IPS DF 19.7 (cell line): ENCODE data around the gene DDX31.

ENCODE experiments used
- DNase-seq: peaks from one replicate; pipeline ENCODE4 v3.0.0-alpha.2; 2013; ENCODE audit warnings: low read depth, low spot score

Gene DDX31

GRCh38 chr9:132673355-132673754 lies 3.6 kb upstream of the DDX31 start:
- DNase-seq, result no peak

DNA sequence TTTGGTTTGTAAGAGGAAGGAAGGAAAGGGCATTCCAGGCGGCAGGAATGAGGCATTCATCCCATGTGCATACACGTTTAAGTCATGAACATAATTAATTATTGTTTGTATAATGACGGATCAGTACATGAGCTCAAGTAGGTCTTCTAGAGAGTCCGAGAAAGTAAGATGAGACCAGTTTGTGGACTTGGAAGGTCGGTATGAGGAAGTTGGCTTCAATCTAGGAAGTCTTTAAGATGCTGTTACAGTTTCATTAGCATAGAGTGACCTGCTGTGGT lies 2.6 kb upstream of the DDX31 start:
- DNase-seq, result no peak

- DNase-seq, result no peak
Observed at GRCh38 chr9:132671620-132672412, 2.0 kb upstream of the DDX31 start.

GRCh38 chr9:132670457-132671391 lies 941 bp upstream of the DDX31 start, which contains the start of gene GTF3C4:
TSS of gene GTF3C4 (plus strand) at chr9:132670464. CDS start at chr9:132670599, 135 bp downstream.
- no peak for DNase-seq

DNA sequence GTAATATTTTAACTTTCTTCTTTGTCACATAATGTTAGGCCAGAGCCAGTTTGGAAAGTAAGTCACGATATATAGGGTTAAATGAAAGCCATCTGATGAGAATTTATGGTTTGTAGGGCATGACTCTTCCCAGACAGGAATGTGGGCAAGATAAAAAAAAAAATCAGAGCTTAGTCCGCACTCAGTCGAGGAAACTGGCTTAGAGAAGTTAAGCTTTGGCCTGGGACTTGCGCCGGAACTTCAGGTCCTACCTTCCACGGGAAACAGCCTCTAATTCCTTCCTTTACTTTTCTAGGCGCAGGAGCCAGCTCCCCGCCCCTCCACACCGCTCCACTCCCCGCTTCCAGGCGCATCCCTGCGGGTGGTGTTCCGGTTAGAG lies 475 bp downstream of the DDX31 start:
- no peak for DNase-seq

GRCh38 chr9:132663851-132664250 lies 5.9 kb downstream of the DDX31 start:
- no peak for DNase-seq

- no peak for DNase-seq
Observed at GRCh38 chr9:132663117-132663516, 6.7 kb downstream of the DDX31 start.

- DNase-seq, result no peak
Observed at GRCh38 chr9:132662152-132662945, 7.4 kb downstream of the DDX31 start.

DNA sequence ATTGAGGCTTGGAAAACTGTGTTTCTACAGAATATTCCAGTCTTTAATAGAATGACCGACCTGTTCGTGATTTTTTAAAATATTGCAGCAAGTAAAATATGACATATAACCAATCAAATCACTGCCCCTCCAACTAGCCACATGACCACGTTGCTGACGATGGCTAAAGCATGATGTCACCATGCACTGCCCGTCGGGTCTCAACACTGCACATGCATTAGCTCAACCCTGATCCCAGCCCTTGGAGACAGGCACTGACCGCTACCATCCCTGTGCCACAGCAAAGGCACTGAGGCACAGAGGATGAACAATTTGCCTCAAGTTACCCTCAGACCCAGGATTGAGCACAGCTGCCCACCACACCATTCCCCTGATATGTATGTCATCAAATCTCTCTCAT lies 13.5 kb downstream of the DDX31 start:
- DNase-seq, result no peak

GRCh38 chr9:132651259-132651658 lies 18.5 kb downstream of the DDX31 start:
- DNase-seq, result no peak

GRCh38 chr9:132648685-132649084 lies 21.1 kb downstream of the DDX31 start:
- DNase-seq, result no peak

GRCh38 chr9:132648283-132648682 lies 21.5 kb downstream of the DDX31 start:
- DNase-seq, result no peak

- no peak for DNase-seq
Observed at GRCh38 chr9:132647806-132648205, 22.0 kb downstream of the DDX31 start.

GRCh38 chr9:132647355-132647754 lies 22.4 kb downstream of the DDX31 start:
- DNase-seq, result no peak

DNA sequence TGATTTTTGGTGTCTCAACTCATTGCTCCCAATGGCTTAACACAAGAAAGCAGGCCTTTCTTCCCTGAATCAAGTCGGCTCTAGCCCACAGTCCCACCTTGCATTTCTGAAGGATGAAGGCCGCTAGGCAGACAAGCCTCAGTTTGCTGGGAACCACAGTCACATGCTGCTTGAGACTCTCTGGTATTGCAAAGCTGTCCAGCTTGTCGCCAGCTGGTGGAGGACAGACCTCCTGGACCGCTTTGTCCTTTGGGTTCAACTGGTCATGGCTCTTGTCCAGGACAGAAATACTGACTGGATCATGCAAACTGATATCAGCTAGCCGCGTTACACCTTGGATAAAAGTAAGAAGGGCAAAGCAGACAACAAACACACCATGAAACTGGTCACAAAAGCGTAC lies 23.1 kb downstream of the DDX31 start:
- DNase-seq, result no peak

- no peak for DNase-seq
Observed at GRCh38 chr9:132645711-132646110, 24.1 kb downstream of the DDX31 start.

DNA sequence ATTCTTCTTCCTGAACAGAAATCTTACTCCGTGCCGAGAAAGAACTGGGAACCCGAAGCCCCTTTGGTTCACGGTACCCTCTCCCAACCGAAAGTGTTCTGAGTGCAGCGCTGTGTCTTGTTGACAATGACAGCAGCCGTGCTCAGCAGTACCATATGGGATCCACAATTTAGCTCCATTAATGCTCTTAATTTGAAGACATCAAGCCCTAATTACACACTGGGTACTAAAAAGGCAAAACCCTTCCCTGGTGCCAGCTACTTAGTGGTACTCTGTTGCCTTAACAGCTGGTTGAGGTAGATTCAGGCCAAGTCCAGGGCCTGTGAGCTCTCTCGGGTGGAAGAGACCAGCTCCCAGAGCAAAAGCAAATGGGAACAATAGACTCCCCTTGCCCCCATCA lies 24.5 kb downstream of the DDX31 start:
- no peak for DNase-seq

GRCh38 chr9:132644251-132644650 lies 25.5 kb downstream of the DDX31 start:
- no peak for DNase-seq

DNA sequence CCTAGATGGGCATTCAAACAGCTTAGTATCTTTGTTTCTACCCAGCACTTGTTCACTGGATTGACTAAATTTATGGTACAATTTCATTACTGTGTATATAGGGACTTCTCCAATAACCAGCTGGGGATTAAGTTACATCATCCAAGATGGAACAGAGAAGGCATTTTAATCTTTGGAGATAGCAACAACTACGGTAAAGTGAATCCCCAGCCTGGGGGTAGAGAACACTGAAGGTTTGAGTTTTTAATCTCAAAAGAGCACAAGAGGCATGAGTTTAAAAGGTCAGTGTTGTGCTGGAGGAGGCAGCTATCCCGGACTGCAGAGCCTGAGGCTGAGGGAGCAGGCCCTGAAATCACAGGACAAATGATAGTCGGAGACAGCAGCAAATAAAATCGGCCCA lies 28.6 kb downstream of the DDX31 start:
- no peak for DNase-seq

DNA sequence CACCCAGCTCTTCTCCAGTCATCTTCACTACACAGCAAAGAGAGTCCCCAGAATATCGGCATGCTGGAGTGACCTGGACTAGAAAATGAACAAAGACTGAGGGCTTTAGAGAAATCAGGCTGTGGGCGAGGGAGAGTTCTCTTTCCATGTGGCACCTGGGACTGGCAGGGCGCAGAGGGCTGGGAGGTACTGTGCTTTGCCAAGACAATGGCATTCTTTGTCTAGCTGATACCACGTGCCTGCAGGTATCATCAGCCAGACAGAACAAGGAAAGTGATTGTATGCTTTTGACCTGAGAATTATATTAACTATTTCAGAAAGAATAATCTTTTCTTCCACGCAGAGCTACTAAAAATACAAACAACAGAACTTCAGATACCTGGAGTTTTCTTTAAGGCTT lies 30.5 kb downstream of the DDX31 start:
- no peak for DNase-seq

DNA sequence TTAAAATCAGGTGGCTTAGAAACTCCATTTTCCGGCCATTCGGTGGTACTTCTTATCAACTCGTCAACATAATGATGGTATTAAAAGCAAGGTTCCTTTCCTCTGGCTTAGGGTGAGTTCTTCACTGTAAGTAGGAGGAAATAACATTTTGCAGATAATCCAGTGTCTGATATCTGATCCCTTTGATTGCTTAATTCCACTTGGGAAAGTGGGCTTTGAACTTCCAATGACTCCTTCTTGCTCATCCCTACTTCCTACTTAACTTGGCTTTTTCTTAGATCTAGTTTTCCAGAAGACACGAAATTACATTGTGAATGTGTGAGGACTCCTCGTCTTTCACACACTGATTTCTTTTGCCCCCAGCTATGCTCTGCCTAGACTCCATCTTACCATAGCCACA lies 31.5 kb downstream of the DDX31 start:
- DNase-seq, result no peak

- no peak for DNase-seq
Observed at GRCh38 chr9:132637801-132638200, 32.0 kb downstream of the DDX31 start.
